Measurements from ENCODE around the gene UBAC2. TPM values are rescaled to one million over a fixed set of nuclear protein-coding genes. Genes with fewer than 3 reads are reported as not detected.

The UBAC2 gene
- total and polyA plus RNA-seq, 11 donors: 32.6 to 66.9 (median 48.5) TPM

DNA sequence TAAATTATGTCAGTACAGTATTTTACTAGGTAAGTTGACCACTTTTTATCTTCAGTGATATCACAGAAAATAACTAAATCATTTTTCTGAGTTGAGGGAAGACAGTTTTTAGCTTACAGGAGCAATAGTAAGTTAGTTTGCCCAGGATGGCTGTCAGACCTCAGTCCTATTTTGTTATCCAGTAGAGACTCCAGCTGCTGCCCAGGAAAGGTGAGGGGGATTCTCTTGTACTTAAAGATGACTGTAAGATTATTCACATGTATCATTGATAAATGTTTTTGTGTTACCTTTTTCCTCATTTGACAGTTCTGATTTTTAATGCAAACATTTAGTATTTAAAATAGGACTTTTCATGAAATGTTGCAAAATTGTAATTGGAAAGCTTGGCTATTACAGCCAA is 121.1 kb downstream of the UBAC2 start:
- no peaks in the 10 kb centered on the region for H3K27me3 ChIP-seq
- DNase-seq (no peak), ATAC-seq (no peak)
- peaks cover 0 to 49% (median 20%) of the 10 kb centered on the region in 9 donors for H3K36me3 ChIP-seq
- no peak for TF ChIP-seq POLR2A (IDR thresholded peaks at IDR 0.05)
- TF ChIP-seq, protein P1, sequence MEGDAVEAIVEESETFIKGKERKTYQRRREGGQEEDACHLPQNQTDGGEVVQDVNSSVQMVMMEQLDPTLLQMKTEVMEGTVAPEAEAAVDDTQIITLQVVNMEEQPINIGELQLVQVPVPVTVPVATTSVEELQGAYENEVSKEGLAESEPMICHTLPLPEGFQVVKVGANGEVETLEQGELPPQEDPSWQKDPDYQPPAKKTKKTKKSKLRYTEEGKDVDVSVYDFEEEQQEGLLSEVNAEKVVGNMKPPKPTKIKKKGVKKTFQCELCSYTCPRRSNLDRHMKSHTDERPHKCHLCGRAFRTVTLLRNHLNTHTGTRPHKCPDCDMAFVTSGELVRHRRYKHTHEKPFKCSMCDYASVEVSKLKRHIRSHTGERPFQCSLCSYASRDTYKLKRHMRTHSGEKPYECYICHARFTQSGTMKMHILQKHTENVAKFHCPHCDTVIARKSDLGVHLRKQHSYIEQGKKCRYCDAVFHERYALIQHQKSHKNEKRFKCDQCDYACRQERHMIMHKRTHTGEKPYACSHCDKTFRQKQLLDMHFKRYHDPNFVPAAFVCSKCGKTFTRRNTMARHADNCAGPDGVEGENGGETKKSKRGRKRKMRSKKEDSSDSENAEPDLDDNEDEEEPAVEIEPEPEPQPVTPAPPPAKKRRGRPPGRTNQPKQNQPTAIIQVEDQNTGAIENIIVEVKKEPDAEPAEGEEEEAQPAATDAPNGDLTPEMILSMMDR (IDR thresholded peaks at IDR 0.05): no peak
- peak overlapping the region in 2 of 12 donors; percentile 7 to 89 for H3K27ac ChIP-seq
- H3K9me3 ChIP-seq: no peaks in the 10 kb centered on the region
- intact Hi-C loops (cut with DNase I): no loop called here
- peaks cover 0 to 77% (median 6%) of the 10 kb centered on the region in 12 donors for H3K4me1 ChIP-seq
- H3K4me3 ChIP-seq: no peak overlapping the region

DNA sequence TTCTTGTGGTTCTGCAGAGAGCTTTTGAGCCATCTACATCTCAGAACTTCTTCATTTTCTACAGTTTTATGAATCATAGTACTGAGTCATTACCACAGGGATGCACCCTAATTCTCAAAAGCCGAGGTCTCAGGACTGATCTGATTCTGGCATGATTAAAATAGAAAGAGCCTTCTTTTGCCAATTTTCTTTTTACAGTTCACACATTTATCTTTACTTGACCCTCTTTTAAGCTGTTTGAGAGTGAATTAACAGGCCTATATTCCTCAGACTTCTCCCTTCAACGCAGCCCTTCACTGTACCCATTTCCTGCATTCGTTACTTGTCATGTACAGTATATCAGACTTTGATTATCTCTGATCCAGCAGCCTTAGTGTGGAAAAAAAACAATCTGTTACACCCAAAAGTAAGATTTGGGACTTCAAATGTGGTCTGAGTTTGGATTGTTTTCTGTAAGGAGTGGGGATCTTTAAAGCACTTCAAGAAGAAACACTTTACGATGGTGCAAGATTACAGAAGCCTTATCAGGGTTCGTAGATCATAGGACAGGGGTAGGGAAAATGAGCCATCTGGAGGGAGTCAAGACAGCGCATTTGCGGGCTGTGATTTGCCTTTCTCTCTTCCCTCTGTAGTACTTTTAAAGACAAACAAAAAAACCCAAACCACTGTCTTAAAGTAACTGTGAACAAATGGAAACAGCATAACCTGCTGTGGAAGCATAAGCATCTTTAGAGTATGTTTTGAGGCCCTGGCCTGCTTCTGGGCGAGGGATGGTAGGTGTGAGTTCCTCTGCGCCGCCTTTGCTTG is 121.8 kb downstream of the UBAC2 start:
- H3K9me3 ChIP-seq: no peaks in the 10 kb centered on the region
- H3K36me3 ChIP-seq: peaks cover 0 to 52% (median 14%) of the 10 kb centered on the region in 9 donors
- H3K4me3 ChIP-seq: no peak overlapping the region
- peak overlapping the region in 6 of 12 donors; percentile 1 to 89 (median 12) for H3K27ac ChIP-seq
- intact Hi-C loops (cut with DNase I): no loop called here
- peaks cover 0 to 71% (median 5%) of the 10 kb centered on the region in 12 donors for H3K4me1 ChIP-seq
- ATAC-seq: peak in 3 of 4 donors; percentile 66 to 82 (median 77)
- H3K27me3 ChIP-seq: no peaks in the 10 kb centered on the region
- TF ChIP-seq, protein P1 (IDR thresholded peaks at IDR 0.05): no peak
- TF ChIP-seq POLR2A (IDR thresholded peaks at IDR 0.05): no peak
- DNase-seq: no peak
- 78 to 86% (median 81%) methylated on average over 10 of the region's 10 CpGs for WGBS, 4 donors

DNA sequence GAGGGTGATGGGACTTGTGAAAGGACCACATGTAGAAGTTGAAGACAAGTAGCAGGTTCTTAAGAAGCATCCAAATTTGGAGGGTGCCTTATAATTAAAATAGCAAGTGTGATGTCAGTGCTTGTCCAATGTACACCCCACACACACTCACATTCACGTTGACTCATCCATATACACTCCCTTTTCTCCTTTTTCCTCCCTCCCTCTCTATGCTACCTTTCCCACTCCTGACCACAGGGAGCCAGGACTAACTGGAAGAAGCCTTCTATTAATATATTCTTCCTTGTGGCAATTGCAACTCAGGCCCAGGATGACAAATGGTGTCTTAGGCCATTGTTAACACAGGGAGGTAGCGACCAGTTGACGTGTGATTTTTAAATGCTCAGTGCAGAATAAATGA is 122.8 kb downstream of the UBAC2 start:
- peak overlapping the region in 1 of 12 donors; percentile 89 for H3K27ac ChIP-seq
- ATAC-seq (no peak), DNase-seq (no peak)
- 65 to 94% (median 72%) methylated on average over 3 of the region's 3 CpGs for WGBS, 4 donors
- no peak overlapping the region for H3K4me3 ChIP-seq
- H3K4me1 ChIP-seq: peaks cover 0 to 70% (median 5%) of the 10 kb centered on the region in 12 donors
- no peaks in the 10 kb centered on the region for H3K27me3 ChIP-seq
- TF ChIP-seq POLR2A (IDR thresholded peaks at IDR 0.05): no peak
- TF ChIP-seq, protein P1 (IDR thresholded peaks at IDR 0.05): no peak
- intact Hi-C loops (cut with DNase I): no loop called here
- H3K9me3 ChIP-seq: no peaks in the 10 kb centered on the region
- H3K36me3 ChIP-seq: peaks cover 0 to 52% (median 9%) of the 10 kb centered on the region in 9 donors

DNA sequence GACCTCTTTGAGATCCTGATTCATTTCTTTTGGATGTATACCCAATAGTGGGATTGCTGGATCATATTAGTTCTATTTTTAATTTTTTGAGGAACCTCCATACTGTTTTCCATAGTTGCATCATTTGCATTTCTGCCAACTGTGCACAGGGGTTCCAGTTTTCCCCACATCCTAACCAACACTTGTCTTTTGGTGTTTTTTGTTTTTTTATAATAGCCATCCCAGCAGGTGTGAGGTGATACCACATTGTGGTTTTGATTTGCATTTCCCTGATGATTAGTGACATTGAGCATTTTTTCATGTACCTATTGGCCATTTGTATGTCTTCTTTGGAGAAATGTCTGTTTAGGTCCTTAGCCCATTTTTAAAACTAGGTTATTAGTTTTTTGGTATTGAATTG is 125.4 kb downstream of the UBAC2 start:
- no peaks in the 10 kb centered on the region for H3K27me3 ChIP-seq
- no peak overlapping the region for H3K4me3 ChIP-seq
- H3K4me1 ChIP-seq: peaks cover 0 to 55% (median 3%) of the 10 kb centered on the region in 12 donors
- ATAC-seq (no peak), DNase-seq (no peak)
- H3K36me3 ChIP-seq: peaks cover 0 to 50% (median 9%) of the 10 kb centered on the region in 9 donors
- no peak overlapping the region for H3K27ac ChIP-seq
- intact Hi-C loops (cut with DNase I): no loop called here
- TF ChIP-seq, protein P1 (IDR thresholded peaks at IDR 0.05): no peak
- no peaks in the 10 kb centered on the region for H3K9me3 ChIP-seq

All from heart left ventricle (tissue), 16 donors.